CD4-positive, alpha-beta T cell treated with Interferon alpha-2 for 1 hour (primary cell): Measurements from ENCODE around the gene C19orf12.

ENCODE experiments used
- DNase-seq, 2 donors: peaks; one replicate each; pipeline ENCODE4 v3.0.0-alpha.2; 2020 to 2022

The C19orf12 gene

DNA sequence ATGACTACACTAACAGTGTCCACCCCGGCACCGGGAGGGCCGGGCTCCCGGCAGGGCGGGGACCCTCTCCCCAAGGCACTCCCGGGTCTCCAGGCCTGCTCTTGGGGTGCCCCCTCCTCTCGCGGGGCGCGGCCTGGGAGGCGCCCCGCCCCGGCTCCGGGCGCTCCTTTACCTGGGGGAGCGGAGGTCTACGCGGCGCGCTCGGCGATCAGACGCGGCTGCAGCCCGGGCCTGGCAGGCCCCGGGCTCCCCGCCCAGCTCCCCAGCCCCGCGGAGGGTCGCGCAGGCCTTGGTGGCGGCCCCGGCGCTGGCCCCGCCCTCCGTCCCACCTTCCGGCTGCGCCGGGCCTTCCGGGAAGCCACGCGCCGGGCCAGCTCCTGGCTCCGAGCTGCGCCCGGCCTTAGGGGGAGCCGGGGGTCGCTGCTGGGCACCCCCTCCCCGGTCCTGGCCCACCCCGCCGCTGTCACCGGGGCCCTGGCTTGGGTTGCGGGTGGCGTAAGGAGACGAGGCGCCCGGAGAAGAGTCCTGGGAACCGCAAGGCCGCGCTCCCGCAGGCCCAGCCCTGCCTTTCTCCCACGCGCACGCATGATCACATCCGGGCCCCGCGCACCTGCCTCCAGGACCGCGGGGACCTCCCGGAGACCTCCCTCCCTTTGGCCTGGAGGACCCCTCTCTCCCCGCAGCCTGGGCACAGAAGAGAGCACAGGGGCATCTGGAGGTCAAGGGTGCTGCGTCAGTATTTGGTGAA lies at the start of gene C19orf12:
Gene C19orf12, minus strand, starts transcription at position 309 of the 748 bp plus-strand sequence. CDS start 6,848 bp downstream, outside the sequence.
- peak; percentile 52 to 76 for DNase-seq

DNA sequence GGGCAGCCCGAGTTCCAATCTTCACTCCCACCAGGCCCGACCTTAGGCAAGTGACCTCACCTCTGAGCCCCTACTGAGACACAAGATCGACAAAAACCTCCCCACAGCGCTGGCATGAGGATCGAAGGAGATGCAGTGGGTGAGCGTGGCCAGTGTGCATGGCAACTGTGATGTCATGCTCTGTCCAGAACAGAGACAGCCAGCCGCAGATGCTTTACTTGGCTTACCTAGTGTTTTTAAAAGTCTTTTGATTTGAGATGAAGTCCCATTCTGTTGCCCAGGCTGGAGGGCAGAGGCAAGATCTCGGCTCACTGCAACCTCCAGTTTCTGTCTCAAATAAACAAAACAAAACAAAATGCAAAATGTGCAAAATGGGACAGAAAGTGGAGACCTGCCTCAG lies 49.3 kb upstream of the C19orf12 start:
- DNase-seq = no peak

DNA sequence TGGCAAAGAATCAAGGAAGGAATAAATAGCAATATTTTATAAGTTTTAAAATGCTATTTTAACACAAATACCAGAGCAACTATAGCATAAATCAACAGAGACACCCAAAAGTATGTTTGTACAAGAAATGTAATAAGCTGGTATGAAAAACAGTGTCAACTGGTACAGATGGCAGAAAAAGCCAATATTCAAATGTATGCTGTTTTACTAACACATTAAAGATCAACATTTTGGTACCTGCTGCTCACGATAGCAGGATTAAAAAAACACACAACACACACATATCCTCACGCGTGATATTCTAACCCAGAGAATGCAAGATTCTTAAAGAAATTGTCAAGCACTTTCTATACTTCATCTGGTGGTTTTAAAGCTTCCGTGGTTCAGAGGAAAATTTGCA lies 48.1 kb upstream of the C19orf12 start:
- DNase-seq = no peak

DNA sequence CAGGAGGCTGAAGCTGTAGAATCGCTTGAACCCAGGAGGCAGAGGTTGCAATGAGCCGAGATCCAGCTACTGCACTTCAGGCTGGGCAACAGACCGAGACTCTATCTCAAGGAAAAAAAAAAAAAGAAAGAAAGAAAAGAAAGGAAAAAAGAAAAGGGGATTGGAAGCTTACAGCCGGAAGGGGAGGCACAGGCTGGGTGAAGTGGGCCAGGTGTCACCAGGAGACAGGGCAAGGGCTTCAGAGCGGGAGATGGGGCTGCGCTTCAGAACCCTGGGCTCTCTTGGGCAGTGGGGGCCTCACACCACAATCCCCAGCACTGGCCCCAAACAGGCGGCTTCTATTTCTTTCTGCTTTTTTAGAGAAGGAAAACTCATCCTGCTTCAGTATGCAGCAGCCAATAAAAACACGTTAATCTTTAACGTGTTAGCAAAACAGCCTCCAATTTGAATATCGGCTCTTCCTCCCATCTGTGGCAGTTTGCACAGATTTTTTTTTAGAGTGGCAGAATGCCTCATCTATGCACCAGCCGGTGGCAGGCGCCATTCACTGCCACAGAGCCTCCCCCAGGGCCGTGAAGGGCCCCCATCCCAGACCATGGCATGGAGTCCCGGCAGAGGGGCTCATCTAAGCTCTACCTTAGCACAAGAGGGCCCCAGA lies 46.6 kb upstream of the C19orf12 start:
- no peak for DNase-seq

DNA sequence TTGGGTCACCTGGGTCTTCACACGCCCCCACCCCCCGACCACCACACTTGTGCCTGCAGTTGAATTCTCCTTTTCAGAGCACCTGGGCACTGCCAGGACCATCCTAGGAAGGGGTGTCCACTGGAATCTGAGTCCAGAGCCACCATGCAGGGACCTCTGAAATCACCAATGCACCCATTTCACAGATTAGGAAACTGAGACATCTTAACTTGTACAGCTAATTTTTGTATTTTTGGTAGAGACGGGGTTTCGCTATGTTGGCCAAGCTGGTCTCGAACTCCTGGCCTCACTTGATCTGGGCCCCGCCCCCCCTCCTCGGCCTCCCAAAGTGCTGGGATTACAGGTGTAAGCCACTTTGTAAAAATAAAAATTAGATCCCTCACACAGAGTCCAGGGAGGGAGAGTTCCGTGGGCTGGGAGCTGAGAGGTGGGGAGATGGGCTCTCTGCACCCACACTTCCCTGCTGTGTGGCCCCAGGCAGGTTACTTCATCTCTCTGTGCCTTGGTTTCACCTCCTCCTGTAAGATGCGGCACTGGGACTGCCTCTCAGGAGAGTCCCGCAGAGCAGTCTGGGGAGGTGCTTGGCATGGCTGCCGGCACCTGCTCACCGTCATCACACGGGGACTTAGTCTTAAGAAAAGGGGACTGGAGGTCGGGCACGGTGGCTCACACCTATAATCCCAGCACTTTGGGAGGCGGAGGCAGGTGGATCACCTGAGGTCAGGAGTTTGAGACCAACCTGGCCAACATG lies 45.9 kb upstream of the C19orf12 start:
- no peak for DNase-seq

DNA sequence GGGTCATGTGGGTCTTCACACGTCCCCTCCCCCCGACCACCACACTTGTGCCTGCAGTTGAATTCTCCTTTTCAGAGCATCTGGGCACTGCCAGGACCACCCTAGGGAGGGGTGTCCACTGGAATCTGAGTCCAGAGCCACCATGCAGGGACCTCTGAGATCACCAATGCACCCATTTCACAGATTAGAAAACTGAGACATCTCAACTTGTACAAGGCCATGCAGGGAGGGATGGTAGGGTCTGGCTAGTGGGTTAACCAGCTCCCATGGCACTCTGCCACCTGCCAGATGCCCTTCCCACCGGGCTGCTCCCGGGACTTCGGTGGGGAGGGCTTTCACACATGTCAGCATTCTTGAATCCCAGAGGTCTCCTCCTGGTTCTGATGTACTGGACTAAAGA lies 44.3 kb upstream of the C19orf12 start:
- DNase-seq = no peak

DNA sequence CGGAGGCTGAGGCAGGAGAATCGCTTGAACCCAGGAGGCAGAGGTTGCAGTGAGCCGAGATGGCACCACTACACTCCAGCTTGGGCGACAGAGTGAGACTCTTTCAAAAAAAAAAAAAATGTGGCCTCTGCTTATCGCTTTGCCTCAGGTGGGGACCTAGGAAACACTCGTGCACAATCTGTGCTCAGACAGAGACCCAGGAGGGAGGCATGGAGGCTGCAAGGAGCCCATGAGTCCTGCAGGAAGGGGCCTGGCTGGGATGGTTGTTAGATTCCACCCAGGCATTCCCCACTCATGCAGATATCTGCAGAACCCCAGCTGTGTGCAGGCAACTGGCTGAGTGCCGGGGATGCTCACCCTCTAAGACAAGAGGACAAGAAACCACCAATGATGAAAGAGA lies 43.8 kb upstream of the C19orf12 start:
- no peak for DNase-seq

DNA sequence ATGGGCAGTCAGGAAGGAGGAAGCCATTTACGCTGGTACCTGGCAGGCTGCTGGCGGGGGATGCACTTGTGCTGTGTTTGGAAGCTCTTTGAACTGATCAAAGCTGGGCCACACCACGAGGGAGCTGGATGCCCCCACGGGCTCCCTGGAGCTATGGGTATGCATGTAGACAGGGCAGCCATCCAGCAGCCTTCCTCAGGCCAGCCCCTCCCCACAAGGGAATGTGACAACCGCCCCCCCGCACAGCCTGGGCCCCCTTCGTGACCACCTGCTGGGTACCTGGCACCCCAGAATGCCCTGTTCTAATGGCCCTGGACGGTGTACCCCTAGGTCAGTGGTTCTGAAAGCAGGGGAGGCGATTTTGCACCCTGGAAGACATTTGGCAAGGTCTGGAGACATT lies 42.5 kb upstream of the C19orf12 start:
- no peak for DNase-seq

DNA sequence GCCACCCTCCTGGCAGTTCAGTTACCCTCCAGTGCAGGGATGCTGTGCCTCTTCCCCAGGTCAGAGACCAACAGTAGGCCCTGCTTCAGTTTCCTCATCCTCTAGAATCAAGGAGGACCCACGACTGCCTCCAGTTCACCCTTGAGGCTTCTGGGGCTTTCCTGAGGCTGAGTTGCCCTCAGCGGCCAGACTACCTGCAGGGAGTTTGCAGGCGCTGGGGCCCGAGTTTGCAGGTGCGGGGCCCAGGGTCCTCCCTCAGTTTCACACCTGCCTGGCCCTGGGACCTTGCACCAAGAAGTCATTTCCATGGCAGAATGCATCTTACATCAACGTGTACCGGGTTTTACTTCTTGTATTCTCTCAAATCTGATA lies 38.9 kb upstream of the C19orf12 start:
- DNase-seq = no peak

DNA sequence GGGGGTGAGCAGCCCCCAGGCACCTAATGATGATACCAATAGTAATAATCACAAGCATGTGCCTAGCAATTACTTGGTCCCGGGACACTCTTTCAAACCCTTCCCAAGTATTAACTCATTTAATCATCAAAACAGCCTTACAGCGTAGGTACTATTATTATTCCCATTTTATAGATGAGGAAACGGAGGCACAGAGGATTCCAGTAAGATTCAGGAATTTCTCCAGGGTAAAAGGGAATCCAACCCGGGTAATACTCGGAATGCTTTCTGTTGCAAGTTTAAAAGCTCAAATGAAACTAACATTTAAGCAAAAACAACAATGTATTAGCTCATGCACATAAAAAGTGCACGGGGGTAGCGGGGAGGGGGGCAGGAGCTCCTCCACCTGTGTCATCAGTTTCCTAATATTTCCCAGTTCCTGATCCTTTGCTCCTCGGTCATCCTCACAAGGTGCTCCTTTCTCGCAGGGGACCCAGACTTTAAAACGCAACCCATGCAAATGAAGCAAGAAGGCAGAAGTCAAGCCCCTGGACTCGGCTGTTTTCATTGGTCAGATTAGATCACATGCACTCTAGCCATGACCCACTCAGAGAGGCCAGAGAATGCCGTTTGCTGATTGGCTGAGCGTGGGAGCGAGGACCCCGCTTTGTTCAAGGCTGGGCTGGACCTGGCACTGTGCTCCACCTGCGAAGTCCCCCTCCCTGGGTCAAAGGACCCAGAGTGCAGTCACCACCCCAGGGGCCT lies 38.3 kb upstream of the C19orf12 start:
- DNase-seq = no peak

DNA sequence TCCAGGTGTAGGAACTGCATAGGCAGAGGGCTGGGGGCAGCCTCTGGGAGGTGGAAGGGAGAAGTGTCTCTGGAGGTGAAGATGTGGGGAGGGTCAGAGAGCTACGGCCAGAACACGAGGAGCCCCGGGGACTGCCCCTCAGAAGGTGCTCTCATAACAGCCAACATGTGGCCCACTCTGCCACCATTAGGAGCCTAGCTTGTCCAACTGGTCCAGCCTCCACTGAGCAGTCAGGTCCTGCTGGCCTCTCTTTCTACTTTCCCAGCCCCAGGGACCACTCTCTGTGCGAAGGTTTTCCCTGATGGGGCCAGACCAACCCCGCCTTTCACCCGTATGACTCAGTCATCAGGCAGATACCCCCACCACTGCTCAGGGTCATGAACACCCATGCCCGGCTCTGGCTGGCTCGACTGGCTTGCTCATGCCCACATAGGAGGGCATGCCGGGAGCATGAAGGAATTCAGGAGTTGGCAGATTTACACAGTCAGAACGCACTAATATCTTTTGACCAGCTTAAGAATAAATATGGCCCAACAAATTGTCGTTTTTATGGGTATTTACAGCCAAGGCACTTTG lies 37.5 kb upstream of the C19orf12 start:
- no peak for DNase-seq

DNA sequence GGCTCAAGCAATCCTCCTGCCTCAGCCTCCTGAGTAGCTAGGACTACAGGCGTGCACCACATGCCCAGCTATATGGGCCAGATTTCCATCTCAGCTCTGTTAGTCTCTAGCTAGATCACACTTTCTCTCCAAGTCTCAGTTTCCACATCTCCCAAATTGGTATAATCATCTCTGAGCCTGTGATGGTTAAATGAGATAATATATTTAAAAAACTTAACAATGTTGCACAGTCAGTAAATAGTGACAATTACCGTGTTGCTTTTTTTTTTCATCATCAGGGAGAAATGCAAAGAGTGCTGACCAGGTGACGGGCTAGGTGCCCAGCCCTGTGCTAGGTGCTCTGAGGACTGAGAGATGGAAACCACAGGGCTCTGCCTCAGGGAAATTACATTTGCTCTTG lies 36.9 kb upstream of the C19orf12 start:
- DNase-seq = no peak

DNA sequence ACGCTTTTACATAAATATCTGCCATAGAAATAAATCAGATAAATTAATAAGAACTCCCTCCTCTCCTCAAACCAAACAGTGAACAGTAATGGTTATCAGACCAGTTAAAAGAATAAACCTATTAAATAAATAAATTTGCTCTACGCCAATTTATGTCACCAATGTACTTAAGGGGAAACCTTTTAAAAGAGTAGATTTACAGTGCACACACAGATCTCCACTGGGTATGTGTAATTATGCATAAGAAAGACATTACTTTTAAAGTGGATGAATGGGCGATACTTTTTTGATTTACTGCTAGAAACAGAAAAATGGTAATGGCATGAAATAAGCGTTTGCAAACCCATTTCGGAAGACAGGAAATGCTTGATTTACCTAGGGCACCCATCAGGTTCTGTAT lies 34.9 kb upstream of the C19orf12 start:
- DNase-seq = no peak

DNA sequence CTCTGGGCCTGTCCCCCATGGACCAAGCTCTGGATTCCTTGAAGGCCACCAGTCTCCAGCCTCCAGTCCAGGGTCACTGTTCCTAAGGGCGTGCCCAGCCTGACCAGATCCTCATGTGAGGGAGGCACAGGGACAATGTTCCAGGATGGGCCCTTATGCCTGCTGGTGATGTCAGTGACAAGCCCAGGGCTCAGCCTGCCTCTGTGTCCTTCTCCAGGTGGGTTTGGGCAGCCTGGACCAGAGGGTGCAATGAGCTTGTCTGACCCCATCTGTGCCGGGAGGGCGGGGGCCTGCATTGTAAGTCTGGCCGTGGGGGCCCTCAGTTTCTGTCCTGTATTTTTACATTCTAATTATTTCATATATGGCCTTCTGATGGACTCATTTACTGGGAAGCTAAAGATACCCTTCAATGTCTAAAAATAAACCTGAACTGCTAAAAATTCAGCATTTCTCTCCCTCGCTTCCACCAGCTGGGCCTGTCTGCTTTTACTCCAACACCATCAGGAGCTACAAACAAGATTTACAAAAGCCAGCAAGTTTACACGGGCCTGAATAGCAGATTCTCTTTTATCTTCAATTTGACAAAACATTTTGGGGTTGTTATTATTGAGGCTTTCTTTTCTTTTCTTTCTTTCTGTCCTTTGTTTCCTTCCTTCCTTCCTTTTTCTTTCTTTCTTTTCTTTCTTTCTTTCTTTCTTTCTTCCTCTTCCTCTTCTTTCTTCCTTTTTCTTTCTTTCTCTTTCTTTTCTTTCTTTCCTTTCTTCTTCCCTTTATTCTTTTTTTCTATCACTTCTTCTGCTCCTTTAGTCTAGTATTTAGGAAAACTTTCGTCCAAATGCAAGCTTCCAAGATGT lies 34.2 kb upstream of the C19orf12 start:
- DNase-seq = no peak

DNA sequence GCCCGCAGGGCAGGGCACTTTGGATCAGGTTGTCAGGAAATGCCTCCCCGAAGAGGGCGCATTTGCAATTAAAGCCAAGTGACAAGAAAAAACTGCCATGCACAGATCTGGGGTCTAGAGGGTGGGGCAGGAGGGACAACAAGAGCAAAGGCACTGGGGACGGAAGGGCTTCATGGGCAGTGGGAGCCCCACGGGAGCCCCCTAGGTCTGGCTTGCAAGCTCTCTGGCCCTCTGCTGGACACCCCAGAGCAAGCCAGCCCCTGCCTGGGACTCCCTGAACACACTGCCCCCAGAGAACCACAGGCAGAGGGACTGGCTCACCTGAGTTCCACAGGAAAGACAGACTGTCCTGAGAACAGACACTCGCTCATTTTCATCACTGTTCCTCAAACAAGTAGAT lies 30.2 kb upstream of the C19orf12 start:
- DNase-seq = no peak

DNA sequence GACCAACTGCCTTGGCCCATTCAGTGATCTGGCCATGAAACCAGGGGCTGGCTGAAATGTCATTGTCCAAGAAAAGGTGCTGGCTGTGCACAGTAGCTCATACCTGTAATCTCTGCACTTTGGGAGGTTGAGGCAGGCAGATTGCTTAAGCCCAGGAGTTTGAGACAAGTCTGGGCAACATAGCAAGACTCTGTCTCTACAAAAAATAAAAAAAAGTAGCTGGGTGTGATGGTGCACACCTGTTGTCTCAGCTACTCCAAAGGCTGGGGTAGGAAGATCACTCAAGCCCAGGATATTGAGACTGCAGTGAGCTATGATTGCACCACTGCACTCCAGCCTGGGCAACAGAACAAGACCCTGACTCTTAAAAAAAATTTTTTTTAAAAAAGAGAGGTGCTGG lies 28.6 kb upstream of the C19orf12 start:
- DNase-seq = no peak

DNA sequence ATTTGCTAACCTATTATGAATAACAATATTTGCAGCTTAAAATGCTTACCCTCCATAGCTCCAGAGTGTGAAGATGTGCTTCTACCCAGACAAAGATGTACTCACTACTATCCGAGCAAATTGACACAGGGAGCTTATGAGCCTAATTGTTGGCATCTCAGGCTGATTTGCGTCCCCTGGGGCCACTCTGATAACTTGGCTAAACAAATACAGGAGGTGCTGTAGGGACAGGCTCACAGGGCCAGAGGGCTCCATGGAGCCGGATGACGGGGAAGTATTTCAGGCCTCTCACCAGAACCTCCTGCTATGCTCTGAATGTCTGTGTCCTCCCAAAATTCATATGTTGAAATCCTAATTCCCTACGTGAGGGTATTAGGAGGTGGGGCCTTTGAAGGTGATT lies 26.7 kb upstream of the C19orf12 start:
- no peak for DNase-seq

DNA sequence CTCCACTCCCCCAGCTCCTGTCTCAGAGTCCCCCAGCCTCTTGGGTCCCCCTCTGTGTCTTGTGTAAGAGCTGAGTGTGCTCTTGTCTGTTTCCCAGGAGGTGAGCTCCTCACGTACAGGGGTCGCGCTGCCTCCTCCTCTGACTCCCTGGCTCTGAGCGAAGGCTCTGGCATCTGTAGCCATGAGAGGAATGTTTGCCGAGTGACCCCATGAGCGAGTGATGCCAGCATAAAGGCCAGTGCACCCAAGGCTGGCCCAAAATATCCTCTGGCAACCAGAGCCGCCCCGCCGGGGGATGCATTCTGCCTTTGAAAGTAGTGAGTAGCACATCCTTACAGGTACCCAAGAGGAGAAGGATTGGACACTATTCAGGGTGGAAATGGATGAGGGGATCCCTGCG lies 26.2 kb upstream of the C19orf12 start:
- DNase-seq = no peak

DNA sequence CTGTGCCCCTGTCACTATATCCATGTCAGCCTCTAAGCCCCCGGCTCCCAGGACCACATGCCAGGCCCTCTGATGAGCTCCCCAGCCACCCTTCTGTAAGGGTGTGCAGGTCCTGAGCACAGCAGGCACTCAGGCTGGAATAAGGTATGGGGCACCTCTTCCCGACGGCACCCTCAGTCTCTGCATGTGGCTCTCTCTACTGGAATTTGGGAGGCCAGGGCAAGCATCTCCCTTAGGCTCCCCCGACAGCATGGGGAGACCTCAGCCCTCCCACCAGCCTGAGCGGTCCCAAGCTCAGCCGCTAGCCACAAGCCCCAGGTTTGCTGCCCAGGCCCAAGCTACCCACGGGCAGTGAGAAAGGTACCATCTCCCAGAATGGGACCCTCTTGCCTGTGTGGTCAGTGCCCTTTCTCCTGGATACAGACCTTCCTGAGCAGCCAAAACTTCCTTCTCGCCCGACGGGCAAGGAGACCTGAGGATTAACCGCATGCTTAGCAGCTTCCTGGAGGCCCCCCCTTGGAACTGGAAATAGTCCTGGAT lies 22.5 kb upstream of the C19orf12 start:
- no peak for DNase-seq

DNA sequence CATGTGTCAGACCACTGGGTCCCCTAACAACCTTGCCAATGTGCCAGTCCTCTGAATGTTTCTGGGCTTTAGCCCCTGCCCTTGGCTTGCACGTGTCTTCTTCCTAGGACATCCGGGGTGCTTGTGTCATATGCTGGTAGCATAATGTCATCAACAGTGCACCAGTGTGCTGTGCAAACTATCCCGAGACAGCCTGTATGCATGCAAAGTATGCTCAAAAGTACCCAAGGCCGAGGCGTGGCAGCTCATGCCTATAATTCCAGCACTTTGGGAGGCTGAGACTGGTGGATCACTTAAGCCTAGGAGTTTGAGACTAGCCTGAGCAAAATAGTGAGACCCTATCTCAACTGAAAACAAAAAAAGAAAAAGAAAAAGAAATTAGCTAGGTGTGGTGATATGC lies 20.8 kb upstream of the C19orf12 start:
- DNase-seq = no peak

DNA sequence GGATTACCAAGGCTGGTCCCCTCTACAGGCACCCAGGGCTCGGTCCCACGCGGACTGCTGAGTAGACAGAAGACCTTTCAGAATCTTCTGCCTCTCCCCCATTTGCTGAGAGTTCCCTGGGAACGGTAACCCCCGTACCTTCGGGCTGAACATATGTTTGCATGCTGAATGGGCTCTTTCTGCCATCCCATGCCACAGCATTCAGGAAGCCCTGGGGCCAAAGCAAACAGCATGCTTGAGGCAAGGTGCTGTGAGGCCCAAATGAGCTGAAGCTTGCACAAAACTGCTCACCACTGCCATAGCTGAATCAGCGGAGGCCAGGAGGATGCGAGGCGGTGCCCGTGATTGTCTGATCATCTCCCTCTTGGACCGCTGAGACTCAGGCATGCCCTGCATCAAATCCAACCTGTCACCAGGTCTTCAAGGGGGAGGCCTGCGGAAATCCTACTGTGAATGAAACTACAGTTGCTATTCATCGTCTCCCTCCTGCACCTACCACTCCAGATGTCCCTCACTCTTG lies 16.3 kb upstream of the C19orf12 start:
- no peak for DNase-seq
